GM21515 (cell line): ENCODE results near the gene VSIR.

Experiments used
- ATAC-seq: cut with Tn5 transposase; IDR thresholded peaks from one replicate; pipeline ENCODE4 v1.9.1; 2021; ENCODE audit not compliant: unreplicated experiment

Gene VSIR

DNA sequence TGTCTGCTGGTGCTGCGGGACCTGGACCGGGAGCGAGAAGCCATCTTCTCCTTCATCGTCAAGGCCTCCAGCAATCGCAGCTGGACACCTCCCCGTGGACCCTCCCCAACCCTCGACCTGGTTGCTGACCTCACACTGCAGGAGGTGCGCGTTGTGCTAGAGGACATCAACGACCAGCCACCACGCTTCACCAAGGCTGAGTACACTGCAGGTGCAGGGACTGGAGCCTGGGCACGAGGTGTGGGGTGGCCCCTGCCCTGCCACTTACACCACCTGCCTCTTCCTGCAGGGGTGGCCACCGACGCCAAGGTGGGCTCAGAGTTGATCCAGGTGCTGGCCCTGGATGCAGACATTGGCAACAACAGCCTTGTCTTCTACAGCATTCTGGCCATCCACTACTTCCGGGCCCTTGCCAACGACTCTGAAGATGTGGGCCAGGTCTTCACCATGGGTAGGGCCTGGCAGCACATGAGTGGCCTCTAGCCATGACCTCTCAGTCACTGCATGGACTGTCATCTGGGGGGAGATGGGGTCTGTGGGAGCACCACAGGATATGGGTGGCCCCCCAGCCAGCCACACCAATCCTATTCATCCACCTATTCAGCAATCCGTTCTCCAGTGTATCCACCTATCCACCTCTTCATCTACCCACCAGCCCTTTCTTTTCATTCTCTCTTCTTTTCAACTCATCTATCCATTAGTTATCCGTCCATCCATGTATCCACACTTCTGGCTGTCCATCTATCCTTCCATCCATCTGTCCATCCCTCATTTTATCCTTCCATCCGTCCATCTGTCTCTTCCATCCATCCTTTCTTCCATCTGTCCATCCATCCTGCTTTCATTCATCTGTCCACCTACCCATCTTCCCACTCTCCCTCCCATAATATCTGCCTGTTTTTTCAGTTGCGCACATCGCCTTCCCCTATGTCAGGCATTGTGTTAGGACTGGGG, 34.5 kb upstream of the VSIR start:
- ATAC-seq = no peak

DNA sequence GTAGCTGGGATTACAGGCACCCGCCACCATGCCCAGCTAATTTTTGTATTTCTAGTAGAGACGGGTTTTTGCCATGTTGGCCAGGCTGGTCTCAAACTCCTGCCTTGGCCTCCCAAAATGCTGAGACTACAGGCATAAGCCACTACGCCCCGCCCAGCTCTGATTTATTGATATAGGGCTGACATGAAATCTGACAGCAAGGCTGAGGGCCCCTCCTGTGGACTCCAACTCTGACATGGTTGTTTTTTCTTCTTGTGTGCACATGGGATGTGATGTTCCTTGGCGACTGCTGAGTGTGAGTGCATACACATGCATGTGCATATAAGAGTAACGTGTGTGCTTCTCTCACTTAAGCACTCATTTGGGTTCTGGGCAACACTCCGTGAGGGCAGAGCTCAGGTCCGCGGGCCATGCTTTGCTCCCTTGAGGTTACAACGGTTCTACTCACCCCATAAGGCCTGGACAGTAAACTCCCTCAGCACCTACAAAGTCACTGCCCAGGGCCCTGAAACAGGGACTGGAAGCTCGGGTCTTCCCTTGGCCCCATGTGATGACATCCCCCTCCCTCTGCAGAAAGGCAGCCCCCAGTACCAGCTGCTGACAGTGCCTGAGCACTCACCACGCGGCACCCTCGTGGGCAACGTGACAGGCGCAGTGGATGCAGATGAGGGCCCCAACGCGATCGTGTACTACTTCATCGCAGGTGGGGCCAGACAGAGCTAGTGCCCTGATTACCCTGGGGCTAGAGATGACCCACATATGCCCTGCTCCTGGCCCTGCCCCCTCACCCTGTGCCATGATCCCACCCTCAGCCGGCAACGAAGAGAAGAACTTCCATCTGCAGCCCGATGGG, 33.6 kb upstream of the VSIR start:
- no peak for ATAC-seq

DNA sequence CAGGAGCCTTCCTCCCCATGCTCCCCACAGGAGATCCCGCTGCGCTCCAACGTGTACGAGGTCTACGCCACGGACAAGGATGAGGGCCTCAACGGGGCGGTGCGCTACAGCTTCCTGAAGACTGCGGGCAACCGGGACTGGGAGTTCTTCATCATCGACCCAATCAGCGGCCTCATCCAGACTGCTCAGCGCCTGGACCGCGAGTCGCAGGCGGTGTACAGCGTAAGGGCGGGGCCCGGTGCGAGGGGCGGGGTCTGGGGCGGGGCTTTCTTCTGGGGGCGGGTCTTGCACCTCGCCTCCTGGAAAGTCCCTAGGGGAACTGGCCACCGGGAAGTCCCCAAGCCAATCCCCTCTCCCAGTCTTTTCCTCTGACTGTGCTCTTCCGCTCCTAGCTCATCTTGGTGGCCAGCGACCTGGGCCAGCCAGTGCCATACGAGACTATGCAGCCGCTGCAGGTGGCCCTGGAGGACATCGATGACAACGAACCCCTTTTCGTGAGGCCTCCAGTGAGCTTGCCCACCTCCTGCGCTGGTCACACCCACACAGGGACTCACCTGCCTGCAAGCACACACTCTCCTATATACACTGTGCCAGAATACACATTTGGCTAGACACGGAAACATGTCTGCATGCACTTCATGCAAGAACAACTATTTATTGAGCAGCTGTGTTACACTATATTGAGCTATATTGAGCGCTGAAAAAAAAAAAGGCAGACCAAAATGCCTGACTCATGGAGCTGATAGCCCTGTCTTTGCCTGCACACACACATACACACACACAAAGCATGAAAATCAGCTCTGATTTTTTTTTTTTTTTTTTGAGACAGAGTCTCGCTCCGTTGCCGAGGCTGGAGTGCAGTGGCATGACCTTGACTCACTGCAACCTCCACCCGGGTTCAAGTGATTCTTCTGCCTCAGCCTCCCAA, 32.7 kb upstream of the VSIR start:
- ATAC-seq = no peak

- no peak for ATAC-seq
Observed at GRCh38 chr10:71804077-71804476, 30.8 kb upstream of the VSIR start.

DNA sequence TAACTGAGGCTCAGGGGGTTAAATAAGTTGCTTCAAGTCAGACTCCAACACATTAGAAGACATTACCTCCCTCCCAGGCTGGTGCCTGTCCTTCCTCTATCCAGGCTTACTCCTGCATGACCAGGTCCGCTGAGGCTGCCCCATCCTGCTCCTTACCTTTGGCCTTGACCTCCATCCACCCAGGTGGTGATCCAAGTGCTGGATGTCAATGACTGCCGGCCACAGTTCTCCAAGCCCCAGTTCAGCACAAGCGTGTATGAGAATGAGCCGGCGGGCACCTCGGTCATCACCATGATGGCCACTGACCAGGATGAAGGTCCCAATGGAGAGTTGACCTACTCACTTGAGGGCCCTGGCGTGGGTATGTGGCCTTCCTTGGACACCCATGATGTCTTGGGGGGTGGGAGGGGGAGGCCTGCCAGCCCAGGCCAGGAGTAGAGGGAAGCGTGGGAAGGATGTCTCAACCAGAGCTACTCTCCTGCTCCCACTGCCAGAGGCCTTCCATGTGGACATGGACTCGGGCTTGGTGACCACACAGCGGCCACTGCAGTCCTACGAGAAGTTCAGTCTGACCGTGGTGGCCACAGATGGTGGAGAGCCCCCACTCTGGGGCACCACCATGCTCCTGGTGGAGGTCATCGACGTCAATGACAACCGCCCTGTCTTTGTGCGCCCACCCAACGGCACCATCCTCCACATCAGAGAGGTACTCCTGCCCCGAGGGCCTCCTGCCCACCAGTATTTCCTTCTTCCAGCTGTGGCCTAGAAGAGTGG, 29.6 kb upstream of the VSIR start:
- ATAC-seq = no peak

- no peak for ATAC-seq
Observed at GRCh38 chr10:71802235-71802634, 28.9 kb upstream of the VSIR start.

DNA sequence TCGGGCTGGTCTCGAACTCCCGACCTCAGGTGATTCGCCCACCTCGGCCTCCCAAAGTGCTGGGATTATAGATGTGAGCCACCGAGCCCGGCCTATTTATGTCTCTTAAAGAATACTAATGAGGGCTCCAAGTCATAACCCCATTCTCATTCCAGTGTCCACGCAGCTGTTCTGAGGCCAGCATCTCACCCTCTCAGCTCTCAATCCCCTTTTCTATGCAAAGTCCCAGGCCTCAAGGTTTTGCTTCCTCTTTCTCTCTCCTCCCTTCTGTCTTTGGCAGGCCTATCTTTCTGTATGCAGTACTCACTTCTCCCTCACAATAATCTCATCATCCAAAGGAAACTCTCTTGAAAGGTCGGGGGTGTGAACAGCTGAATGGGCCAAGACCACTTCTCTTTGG, 28.0 kb upstream of the VSIR start:
- ATAC-seq = peak; percentile 87

GRCh38 chr10:71799608-71800453, 26.5 kb upstream of the VSIR start:
- no peak for ATAC-seq

- no peak for ATAC-seq
Observed at GRCh38 chr10:71799112-71799511, 25.8 kb upstream of the VSIR start.

DNA sequence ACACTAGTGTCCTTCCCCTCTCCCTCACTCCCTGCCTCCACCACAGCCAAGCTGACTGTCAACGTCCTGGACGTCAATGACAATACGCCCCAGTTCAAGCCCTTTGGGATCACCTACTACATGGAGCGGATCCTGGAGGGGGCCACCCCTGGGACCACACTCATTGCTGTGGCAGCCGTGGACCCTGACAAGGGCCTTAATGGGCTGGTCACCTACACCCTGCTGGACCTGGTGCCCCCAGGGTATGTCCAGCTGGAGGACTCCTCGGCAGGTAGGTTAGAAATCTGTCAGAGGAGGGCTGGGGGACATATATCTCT, 24.9 kb upstream of the VSIR start:
- no peak for ATAC-seq

GRCh38 chr10:71797533-71798307, 24.4 kb upstream of the VSIR start:
- no peak for ATAC-seq

- no peak for ATAC-seq
Observed at GRCh38 chr10:71796749-71797405, 23.6 kb upstream of the VSIR start.

- ATAC-seq = no peak
Observed at GRCh38 chr10:71795248-71795647, 21.9 kb upstream of the VSIR start.

DNA sequence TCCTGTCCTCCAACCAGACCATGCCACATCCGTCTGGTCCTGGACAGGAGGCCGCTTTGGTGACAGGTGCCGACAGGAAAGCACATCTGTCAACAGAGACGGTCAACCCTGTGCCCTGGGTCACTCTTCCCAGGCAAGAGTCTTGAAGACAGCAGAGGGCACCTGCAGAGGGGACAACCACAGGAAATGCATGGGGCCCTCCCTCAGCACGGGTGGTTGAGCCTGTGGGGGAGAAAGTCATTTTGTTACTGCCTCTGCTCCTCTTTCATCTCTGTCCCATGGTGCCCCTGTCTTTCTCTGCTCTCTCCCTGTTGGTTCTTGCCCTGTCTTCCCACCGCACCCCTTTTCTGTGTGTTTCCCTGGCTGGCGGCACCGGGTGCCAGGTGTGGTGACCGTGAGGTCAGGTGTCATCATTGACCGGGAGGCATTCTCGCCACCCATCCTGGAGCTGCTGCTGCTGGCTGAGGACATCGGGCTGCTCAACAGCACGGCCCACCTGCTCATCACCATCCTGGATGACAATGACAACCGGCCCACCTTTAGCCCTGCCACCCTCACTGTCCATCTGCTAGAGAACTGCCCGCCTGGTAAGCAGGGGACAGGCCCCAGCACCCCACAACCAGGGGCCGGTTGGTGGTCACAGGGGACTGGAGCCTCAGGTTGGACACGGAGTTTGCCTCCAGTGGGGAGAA, 17.6 kb upstream of the VSIR start:
- no peak for ATAC-seq

- no peak for ATAC-seq
Observed at GRCh38 chr10:71789871-71790270, 16.6 kb upstream of the VSIR start.

DNA sequence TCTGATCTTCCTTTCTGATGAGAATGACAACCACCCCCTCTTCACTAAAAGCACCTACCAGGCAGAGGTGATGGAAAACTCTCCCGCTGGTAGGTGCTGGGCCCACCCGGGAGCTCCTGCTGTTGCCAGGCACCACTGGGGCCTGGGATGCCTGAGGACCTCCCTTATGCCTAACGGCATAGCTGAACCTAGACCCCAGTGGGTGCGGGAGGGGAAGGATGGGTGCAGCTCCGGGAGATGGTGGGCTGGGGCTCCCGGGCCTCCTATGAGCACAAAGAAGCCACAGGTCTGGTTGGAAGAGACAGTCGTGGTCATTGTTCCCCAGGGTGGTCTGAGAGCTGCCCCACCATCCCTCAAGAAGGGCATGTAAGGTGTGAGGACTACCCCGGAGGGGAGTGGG, 15.6 kb upstream of the VSIR start:
- ATAC-seq = no peak

DNA sequence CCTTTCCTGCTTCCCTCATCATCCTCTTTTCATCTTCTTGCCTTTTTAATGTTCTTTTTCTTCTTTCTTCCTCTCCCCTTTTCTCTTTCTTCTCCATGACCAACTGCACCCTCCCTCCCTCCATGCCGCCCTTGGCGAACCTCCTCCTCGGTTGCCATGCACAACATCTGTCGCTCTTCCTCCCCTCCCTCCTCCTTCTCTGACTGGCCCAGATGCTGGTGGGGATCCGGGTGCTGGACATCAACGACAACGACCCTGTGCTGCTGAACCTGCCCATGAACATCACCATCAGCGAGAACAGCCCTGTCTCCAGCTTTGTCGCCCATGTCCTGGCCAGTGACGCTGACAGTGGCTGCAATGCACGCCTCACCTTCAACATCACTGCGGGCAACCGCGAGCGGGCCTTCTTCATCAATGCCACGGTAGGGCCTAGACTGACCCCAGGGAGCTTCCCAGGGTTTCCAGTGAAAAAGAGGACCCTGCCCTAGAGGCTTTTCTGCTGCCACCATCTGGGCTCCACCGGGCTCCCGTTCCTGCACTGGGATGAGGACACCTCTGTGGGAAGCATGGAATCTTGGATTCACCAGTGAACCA, 11.5 kb upstream of the VSIR start:
- no peak for ATAC-seq
